CD4-positive, alpha-beta memory T cell (primary cell): ENCODE measurements around the gene CEBPG. TPM values are rescaled to one million over a fixed set of nuclear protein-coding genes. Genes with fewer than 3 reads are reported as not detected.

Experiments
- CTCF ChIA-PET: fragments of 350-600 bp; sonication (Branson Sonifier 250); formaldehyde crosslinking; loops from one replicate; lab custom pipeline; 2021; ENCODE audit warnings: inconsistent platforms; ENCODE audit not compliant: partially characterized antibody; lab: Charles Lee
- POLR2A ChIA-PET: fragments of 350-600 bp; sonication (Branson Sonifier 250); formaldehyde crosslinking; loops from one replicate; lab custom pipeline; 2021; ENCODE audit not compliant: partially characterized antibody; lab: Charles Lee
- DNase-seq, 5 donors: peaks; one replicate each; pipeline versions ENCODE4 v3.0.0 to v3.0.0-alpha.2; 2020 to 2022; ENCODE audit warnings: mixed read lengths in 1 of 5
- H3K27ac ChIP-seq: one replicate; pipeline ENCODE4 v1.7.0; 2013; ENCODE audit warnings: low read depth, low read length
- H3K27me3 ChIP-seq: 2 replicates; pipeline ENCODE4 v1.7.0; 2013; ENCODE audit warnings: mild to moderate bottlenecking, low read length, moderate library complexity; ENCODE audit not compliant: insufficient read depth
- H3K36me3 ChIP-seq: 2 replicates; pipeline ENCODE4 v1.7.0; 2013; ENCODE audit warnings: mild to moderate bottlenecking, low read length, moderate library complexity; ENCODE audit not compliant: insufficient read depth
- H3K4me1 ChIP-seq: 2 replicates; pipeline ENCODE4 v1.7.0; 2013; ENCODE audit warnings: mild to moderate bottlenecking, low read length, moderate library complexity; ENCODE audit not compliant: insufficient read depth
- H3K4me3 ChIP-seq, 2 donors: one replicate each; pipeline ENCODE4 v1.7.0; 2013; ENCODE audit warnings: low read length in 2 of 2, mild to moderate bottlenecking in 1 of 2
- H3K9me3 ChIP-seq, 2 donors: one replicate each; pipeline ENCODE4 v1.7.0; 2013; ENCODE audit warnings: low read length in 2 of 2, control low read depth in 1 of 2; ENCODE audit not compliant: control insufficient read depth in 1 of 2
- H3K27ac Mint-ChIP-seq, 7 donors: one replicate each; pipeline ENCODE4 v1.8.0; 2020 to 2021; ENCODE audit warnings: mixed read lengths in 7 of 7, mild to moderate bottlenecking in 6 of 7, inconsistent platforms in 3 of 7, moderate library complexity in 3 of 7
- H3K27me3 Mint-ChIP-seq, 2 donors: one replicate each; pipeline ENCODE4 v1.8.0; 2020 to 2021; ENCODE audit warnings: mixed read lengths in 2 of 2
- H3K36me3 Mint-ChIP-seq, 2 donors: one replicate each; pipeline ENCODE4 v1.8.0; 2020 to 2021; ENCODE audit warnings: mixed read lengths in 2 of 2, inconsistent platforms in 1 of 2, mild to moderate bottlenecking in 1 of 2
- H3K4me1 Mint-ChIP-seq, 4 donors: one replicate each; pipeline ENCODE4 v1.8.0; 2020 to 2021; ENCODE audit warnings: mixed read lengths in 4 of 4, mild to moderate bottlenecking in 1 of 4
- H3K4me3 Mint-ChIP-seq, 8 donors: one replicate each; pipeline ENCODE4 v1.8.0; 2020 to 2021; ENCODE audit warnings: mixed read lengths in 8 of 8, mild to moderate bottlenecking in 7 of 8, moderate library complexity in 6 of 8, inconsistent platforms in 3 of 8
- H3K9me3 Mint-ChIP-seq, 8 donors: one replicate each; pipeline ENCODE4 v1.8.0; 2020 to 2021; ENCODE audit warnings: mixed read lengths in 8 of 8, mild to moderate bottlenecking in 5 of 8, inconsistent platforms in 3 of 8, moderate library complexity in 1 of 8
- intact Hi-C: fragments of 100-400 bp; cut with micrococcal nuclease; formaldehyde crosslinking; loops from one replicate; pipeline ENCODE4 v1.15.1; 2023
- polyA plus RNA-seq, 2 donors: library from polyadenylated mRNA; unstranded; fragments of 300-500 nt; fragmentation: Illumina TruSeq; gene quantifications; one replicate each; pipeline ENCODE4 v1.2.3, GENCODE V29; 2021
- total RNA-seq, 2 experiments: library from RNA; stranded (reverse); gene quantifications; one replicate each; pipeline ENCODE4 v1.2.3, GENCODE V29; 2021

Gene CEBPG
- total and polyA plus RNA-seq, 4 experiments from 2014 or later, result 8.9 to 27.2 (median 20.1) TPM

DNA sequence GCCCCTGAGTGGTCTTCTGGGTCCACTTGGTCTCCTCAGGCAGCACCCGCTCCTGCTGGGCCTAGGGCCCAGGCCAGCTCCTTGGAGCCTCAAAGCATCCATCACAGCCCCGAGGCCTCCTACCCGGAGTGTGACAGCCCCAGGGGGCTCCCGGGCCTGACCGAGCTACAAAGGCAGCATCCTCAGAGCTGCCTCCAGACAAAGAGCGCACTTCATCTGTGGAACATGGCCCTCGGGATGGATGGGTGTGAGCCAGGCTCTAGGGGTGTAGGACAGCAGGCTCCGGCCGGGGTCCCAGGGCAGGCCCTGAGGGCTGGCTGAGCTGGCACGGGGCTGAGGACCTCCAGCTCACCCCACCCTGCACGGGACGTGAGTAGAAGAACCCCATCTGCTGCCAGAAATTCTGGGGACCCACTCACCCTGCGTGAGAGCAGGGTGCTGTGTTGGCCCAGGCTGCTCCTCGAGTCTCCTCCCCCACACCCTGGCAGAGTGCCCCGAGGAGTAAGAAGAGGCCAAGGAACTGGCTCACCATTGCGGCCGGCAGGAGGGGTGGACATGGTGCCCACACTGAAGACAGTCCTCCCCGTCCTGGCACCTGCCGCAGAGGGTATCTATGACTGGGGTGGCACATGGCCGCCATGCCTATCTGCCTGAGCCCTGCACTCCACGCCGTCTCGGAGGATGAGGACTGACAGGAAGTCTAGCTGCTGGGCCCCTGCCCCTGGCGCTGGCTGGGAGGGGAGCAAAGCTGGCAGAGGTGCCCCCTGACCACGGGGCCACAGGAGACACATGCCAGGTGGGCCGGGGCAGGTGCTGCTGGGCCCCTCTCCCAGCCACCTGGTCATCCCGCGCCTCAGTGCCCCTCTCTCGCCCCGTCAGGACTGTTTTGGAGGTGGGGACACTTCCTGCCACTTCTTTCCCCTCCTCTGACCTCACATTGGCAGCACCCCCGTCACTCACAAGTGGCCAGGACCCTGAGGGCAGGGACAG, 22.3 kb downstream of the CEBPG start:
- peak overlapping the region in 1 of 7 donors; percentile 49 for H3K27ac Mint-ChIP-seq
- POLR2A ChIA-PET, result no interaction called here

DNA sequence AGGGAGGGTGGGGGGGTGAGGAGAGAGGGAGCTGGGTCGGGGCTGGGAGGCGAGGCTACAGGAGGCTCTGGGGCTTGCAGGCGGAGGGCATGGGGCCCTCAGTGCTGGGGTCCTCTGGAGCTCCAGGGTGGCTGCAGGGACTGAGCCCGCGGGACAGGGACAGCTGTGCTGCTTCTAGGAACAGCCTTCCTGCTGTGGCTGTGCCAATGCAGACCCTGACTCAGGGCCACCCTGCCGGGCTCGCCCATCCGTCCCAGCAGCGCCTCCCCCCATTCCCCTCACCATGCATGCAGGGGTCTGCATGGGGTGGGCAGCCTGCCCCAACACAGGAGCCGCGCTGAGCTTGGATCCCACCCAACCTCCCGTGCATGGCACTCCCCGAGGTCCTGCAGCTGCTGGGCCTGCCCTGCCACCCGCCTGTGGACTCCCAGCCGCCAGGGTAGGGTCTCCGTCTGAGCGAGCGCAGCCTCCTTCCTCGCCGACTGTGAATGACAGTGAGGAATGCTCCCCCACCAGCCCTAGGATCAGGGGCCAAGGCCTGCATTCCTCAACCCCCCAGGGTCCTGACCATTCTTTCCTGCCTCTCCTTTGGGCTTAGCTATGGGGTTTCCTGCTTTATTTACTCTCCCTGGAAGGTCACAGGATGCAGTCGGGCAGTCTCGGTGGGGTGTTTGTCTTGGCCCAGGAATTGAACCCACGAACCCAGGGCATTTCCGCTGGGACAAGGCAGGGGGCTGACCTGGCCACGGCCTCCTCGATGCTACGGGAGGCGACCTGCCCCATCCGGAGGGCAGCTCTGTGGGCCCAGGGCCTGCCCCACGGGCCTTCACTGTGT, 23.4 kb downstream of the CEBPG start:
- DNase-seq, result no peak
- no peaks in the 10 kb centered on the region for H3K9me3 ChIP-seq
- no peak overlapping the region for H3K27ac ChIP-seq
- H3K4me1 Mint-ChIP-seq, result peaks cover 0 to 1% (median 0%) of the 10 kb centered on the region in 4 donors
- POLR2A ChIA-PET, result no interaction called here
- H3K36me3 Mint-ChIP-seq, result no peaks in the 10 kb centered on the region
- H3K27me3 ChIP-seq, result no peaks in the 10 kb centered on the region
- no peaks in the 10 kb centered on the region for H3K36me3 ChIP-seq
- no peak overlapping the region for H3K4me3 ChIP-seq
- no peaks in the 10 kb centered on the region for H3K9me3 Mint-ChIP-seq
- no peak overlapping the region for H3K27ac Mint-ChIP-seq
- peak overlapping the region in 1 of 8 donors; percentile 36 for H3K4me3 Mint-ChIP-seq
- CTCF ChIA-PET, result no interaction called here
- H3K4me1 ChIP-seq, result no peaks in the 10 kb centered on the region
- H3K27me3 Mint-ChIP-seq, result no peaks in the 10 kb centered on the region
- intact Hi-C loops, result no loop called here

More for the DNA sequence above, 22.3 kb downstream of the CEBPG start:
- Mint-ChIP-seq H3K4me1 (peaks cover 0 to 1% (median 0%) of the 10 kb centered on the region in 4 donors), H3K9me3 (no peaks in the 10 kb centered on the region), H3K27me3 (no peaks in the 10 kb centered on the region), H3K36me3 (no peaks in the 10 kb centered on the region), H3K4me3 (no peak overlapping the region)
- Histone ChIP-seq H3K4me3 (no peak overlapping the region), H3K27ac (no peak overlapping the region), H3K4me1 (no peaks in the 10 kb centered on the region), H3K9me3 (no peaks in the 10 kb centered on the region), H3K27me3 (no peaks in the 10 kb centered on the region), H3K36me3 (no peaks in the 10 kb centered on the region)
- intact Hi-C loops, result no loop called here
- CTCF ChIA-PET, result interaction anchor here (1.1 kb wide), 1 partner anchor 9 kb away, joined by 3 read pairs; no protein-coding TSS in a partner anchor
- no peak for DNase-seq

DNA sequence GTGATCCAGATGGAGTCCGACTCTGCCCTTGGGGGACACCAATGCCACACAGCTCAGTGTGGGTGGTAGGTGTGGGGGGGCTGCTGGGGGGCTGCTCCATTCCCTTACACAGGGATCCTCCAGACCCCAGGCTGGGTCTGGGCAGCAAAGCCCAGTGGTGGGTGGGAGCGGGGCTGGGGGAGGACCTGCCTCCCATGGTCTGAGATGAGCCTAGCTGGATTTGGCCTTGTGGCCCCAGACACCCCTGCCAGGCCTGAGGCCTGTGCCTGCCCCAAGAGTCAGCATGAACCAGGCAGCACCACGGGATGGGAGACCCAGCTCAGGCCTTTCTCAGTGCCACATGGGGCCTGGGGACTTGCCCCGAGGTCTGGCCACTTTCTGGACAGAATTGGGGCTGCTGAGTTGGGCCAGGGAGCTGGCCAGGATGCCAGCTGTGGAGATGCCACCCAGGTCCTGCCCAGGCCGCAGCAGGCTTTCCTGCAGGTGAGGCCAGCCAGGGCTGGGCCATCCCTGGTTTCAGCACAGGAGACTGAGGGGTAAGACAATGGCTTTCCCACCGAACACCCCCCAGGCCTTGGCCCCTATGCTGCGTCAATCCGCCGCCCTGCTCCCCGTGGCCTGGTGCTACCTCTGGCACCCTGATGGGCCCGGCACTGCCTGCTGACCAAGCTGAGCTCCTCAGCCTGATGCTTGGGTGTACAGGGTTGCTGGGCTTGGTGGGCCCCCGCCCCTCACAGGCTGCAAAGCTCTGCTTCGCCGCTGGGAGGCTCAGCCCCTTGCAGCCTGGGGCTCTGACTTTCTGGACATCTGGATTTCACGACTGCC, 24.2 kb downstream of the CEBPG start:
- H3K9me3 ChIP-seq, result no peaks in the 10 kb centered on the region
- H3K36me3 ChIP-seq, result no peaks in the 10 kb centered on the region
- CTCF ChIA-PET, result no interaction called here
- peaks cover 0 to 1% (median 0%) of the 10 kb centered on the region in 4 donors for H3K4me1 Mint-ChIP-seq
- POLR2A ChIA-PET, result interaction anchor here (1.8 kb wide), 1 partner anchor 24 kb away, joined by 8 read pairs; the partner anchor contains the start of gene CEBPG
- no peak overlapping the region for H3K4me3 ChIP-seq
- H3K27ac Mint-ChIP-seq, result no peak overlapping the region
- no peaks in the 10 kb centered on the region for H3K27me3 ChIP-seq
- no peaks in the 10 kb centered on the region for H3K4me1 ChIP-seq
- H3K9me3 Mint-ChIP-seq, result no peaks in the 10 kb centered on the region
- no peaks in the 10 kb centered on the region for H3K27me3 Mint-ChIP-seq
- intact Hi-C loops, result no loop called here
- no peak overlapping the region for H3K27ac ChIP-seq
- no peak overlapping the region for H3K4me3 Mint-ChIP-seq
- no peaks in the 10 kb centered on the region for H3K36me3 Mint-ChIP-seq
- DNase-seq, result no peak

DNA sequence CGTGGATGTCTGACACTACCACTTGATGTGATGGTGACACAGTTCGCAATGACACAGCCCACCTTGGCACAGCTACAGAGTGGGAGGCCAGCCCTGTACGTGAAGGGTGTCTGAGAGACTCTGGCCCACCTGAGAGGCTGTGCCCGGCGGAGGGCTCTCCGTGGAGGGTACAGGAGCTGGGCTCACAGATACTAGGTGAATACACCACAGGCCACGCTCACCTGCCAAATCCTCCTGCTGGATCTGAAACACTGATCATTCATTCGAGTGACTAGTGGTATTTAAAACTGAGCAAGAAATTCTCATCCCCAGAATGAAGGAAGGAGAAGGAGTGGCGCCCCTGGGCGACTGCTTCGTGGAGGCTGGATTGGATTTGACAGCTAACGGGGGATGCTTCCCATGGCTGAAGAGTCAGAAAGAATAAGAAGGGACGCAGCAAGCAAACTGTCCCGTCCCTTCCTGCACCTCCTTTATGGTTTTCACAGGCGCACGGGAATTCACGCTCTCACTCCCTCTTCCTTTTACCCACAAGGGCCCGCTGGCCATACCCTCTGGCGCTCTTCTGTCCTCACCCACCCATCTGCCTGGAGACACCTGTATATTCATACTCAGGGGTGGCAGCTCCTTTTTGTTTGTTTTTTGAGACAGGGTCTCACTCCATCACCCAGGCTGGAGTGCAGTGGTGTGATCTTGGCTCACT, 25.0 kb downstream of the CEBPG start:
- CTCF ChIA-PET, result interaction anchor here (1.0 to 1.7 kb wide), 2 partner anchors 155 to 163 kb away, joined by 3 to 7 read pairs; no protein-coding TSS in a partner anchor
- no peaks in the 10 kb centered on the region for H3K36me3 Mint-ChIP-seq
- Histone ChIP-seq H3K9me3 (no peaks in the 10 kb centered on the region), H3K36me3 (no peaks in the 10 kb centered on the region), H3K4me3 (no peak overlapping the region), H3K27ac (no peak overlapping the region), H3K27me3 (no peaks in the 10 kb centered on the region), H3K4me1 (no peaks in the 10 kb centered on the region)
- POLR2A ChIA-PET, result interaction anchor here (1.8 kb wide), 1 partner anchor 25 kb away, joined by 8 read pairs; the partner anchor contains the start of gene CEBPG
- H3K9me3 Mint-ChIP-seq, result no peaks in the 10 kb centered on the region
- no peak overlapping the region for H3K4me3 Mint-ChIP-seq
- intact Hi-C loops, result no loop called here
- H3K27me3 Mint-ChIP-seq, result no peaks in the 10 kb centered on the region
- peaks cover 0 to 1% (median 0%) of the 10 kb centered on the region in 4 donors for H3K4me1 Mint-ChIP-seq
- no peak overlapping the region for H3K27ac Mint-ChIP-seq
- DNase-seq, result no peak

DNA sequence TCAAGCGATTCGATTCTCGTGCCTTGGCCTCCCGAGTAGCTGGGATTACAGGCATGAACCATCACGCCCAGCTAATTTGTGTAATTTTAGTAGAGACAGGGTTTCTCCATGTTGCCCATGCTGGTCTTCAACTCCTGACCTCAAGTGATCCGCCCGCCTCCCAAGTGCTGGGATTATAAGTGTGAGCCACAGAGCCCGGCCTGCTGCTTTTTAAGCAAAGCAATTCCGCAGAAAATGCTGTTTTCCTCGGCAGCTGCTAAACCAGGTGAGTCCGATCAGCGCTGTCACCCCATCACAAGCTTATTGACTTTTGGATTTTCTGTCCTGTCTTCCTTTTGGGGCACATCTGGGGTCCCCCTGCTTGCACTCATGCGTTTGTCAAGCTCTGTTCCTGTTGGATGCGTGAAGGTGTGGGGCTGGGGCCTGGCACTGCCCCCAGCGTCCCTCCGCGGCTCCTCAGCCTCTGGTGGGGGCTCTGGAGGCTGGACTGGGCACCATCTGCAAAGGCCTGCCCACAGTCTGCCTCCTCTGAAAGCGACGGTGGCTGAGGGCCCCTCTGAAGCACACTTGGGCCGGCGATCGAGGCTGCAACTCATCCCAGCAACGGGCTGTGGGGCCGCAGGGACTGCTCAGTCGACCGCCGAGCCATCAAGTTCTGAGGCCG, 25.7 kb downstream of the CEBPG start:
- no peak overlapping the region for H3K4me3 ChIP-seq
- H3K27me3 ChIP-seq, result no peaks in the 10 kb centered on the region
- DNase-seq, result no peak
- H3K4me1 ChIP-seq, result no peaks in the 10 kb centered on the region
- H3K27ac ChIP-seq, result no peak overlapping the region
- ChIA-PET CTCF (interaction anchor here (1.0 to 1.7 kb wide), 2 partner anchors 155 to 164 kb away, joined by 3 to 7 read pairs; no protein-coding TSS in a partner anchor), POLR2A (interaction anchor here (1.8 kb wide), 1 partner anchor 26 kb away, joined by 8 read pairs; the partner anchor contains the start of gene CEBPG)
- Mint-ChIP-seq H3K27me3 (no peaks in the 10 kb centered on the region), H3K4me3 (no peak overlapping the region), H3K36me3 (no peaks in the 10 kb centered on the region), H3K9me3 (no peaks in the 10 kb centered on the region), H3K4me1 (no peaks in the 10 kb centered on the region), H3K27ac (no peak overlapping the region)
- intact Hi-C loops, result no loop called here
- no peaks in the 10 kb centered on the region for H3K36me3 ChIP-seq
- no peaks in the 10 kb centered on the region for H3K9me3 ChIP-seq
